ENCODE data around the gene ZNF350. TPM values are rescaled to one million over a fixed set of nuclear protein-coding genes. Genes with fewer than 3 reads are reported as not detected.

Gene ZNF350
- polyA plus RNA-seq, 6 donors from 2014 or later = 24.0 to 42.2 (median 33.3) TPM

GRCh38 chr19:51915324-51915867, 71.2 kb downstream of the ZNF350 start:
- peaks cover 4 to 6% (median 5%) of the 10 kb centered on the region in 3 donors for H3K4me1 Mint-ChIP-seq
- H3K27me3 Mint-ChIP-seq = peaks cover 0 to 2% (median 0%) of the 10 kb centered on the region in 3 donors
- H3K9me3 Mint-ChIP-seq = peaks cover 24 to 87% (median 75%) of the 10 kb centered on the region in 7 donors
- H3K36me3 Mint-ChIP-seq = peaks cover 24 to 48% of the 10 kb centered on the region in 2 donors
- H3K27ac Mint-ChIP-seq = no peak overlapping the region
- no peak overlapping the region for H3K4me3 Mint-ChIP-seq
- ATAC-seq (ENCODE audit: low read depth in 2 of 2) = no peak
- DNase-seq = no peak

Other genes with a start within 250 kb of the ZNF350 start
- gene FPR1, start 235.0 kb downstream of the ZNF350 start, polyA plus RNA-seq (ENCODE audit: low read depth in 6 of 6) = 1 to 10 TPM in 4 of 6 donors, under 1 TPM in 2; 0.18 to 6.3 (median 1.2) TPM
- under 1 TPM in 1 of 6 donors, not detected in 5; 0.71 TPM for gene FPR2, start 225.7 kb downstream of the ZNF350 start, polyA plus RNA-seq (ENCODE audit: low read depth in 6 of 6)
- not detected for gene FPR3, start 191.7 kb downstream of the ZNF350 start, polyA plus RNA-seq (ENCODE audit: low read depth in 6 of 6)
- 10 to 100 TPM in 1 of 6 donors, 1 to 10 TPM in 5; 3.8 to 11.0 (median 5.6) TPM for gene ZNF577, start 98.9 kb downstream of the ZNF350 start, polyA plus RNA-seq (ENCODE audit: low read depth in 6 of 6)
- gene ZNF649, start 81.8 kb downstream of the ZNF350 start, polyA plus RNA-seq (ENCODE audit: low read depth in 6 of 6) = 10 to 100 TPM in 5 of 6 donors, 1 to 10 TPM in 1; 8.3 to 17.7 (median 13.0) TPM
- gene ZNF613, start 59.4 kb downstream of the ZNF350 start, polyA plus RNA-seq (ENCODE audit: low read depth in 6 of 6) = 1 to 10 TPM; 2.1 to 8.4 (median 6.1) TPM
- gene ZNF615, start 21.4 kb upstream of the ZNF350 start, polyA plus RNA-seq (ENCODE audit: low read depth in 6 of 6) = 10 to 100 TPM in 2 of 6 donors, 1 to 10 TPM in 4; 6.9 to 14.9 (median 8.4) TPM
- 10 to 100 TPM in 3 of 6 donors, 1 to 10 TPM in 3; 7.1 to 17.2 (median 9.5) TPM for gene ZNF614, start 41.5 kb upstream of the ZNF350 start, polyA plus RNA-seq (ENCODE audit: low read depth in 6 of 6)
- 1 to 10 TPM; 1.1 to 9.3 (median 5.9) TPM for gene ZNF432, start 62.0 kb upstream of the ZNF350 start, polyA plus RNA-seq (ENCODE audit: low read depth in 6 of 6)
- gene ZNF841, start 108.9 kb upstream of the ZNF350 start, polyA plus RNA-seq (ENCODE audit: low read depth in 6 of 6) = 1 to 10 TPM; 2.9 to 8.2 (median 4.2) TPM
- gene ZNF616, start 153.1 kb upstream of the ZNF350 start, polyA plus RNA-seq (ENCODE audit: low read depth in 6 of 6) = 1 to 10 TPM; 2.2 to 7.1 (median 4.9) TPM
- gene ZNF836, start 184.8 kb upstream of the ZNF350 start, polyA plus RNA-seq (ENCODE audit: low read depth in 6 of 6) = 10 to 100 TPM in 4 of 6 donors, 1 to 10 TPM in 2; 8.2 to 21.1 (median 12.0) TPM
- gene PPP2R1A, start 203.2 kb upstream of the ZNF350 start, polyA plus RNA-seq (ENCODE audit: low read depth in 6 of 6) = 100 to 1,000 TPM; 179 to 222 (median 202) TPM